GM21576 (cell line): ENCODE results near the gene OSMR.

Source experiments
- ATAC-seq: cut with Tn5 transposase; IDR thresholded peaks from one replicate; pipeline ENCODE4 v1.9.1; 2021; ENCODE audit warnings: mild to moderate bottlenecking, moderate library complexity; ENCODE audit not compliant: unreplicated experiment

The OSMR gene

DNA sequence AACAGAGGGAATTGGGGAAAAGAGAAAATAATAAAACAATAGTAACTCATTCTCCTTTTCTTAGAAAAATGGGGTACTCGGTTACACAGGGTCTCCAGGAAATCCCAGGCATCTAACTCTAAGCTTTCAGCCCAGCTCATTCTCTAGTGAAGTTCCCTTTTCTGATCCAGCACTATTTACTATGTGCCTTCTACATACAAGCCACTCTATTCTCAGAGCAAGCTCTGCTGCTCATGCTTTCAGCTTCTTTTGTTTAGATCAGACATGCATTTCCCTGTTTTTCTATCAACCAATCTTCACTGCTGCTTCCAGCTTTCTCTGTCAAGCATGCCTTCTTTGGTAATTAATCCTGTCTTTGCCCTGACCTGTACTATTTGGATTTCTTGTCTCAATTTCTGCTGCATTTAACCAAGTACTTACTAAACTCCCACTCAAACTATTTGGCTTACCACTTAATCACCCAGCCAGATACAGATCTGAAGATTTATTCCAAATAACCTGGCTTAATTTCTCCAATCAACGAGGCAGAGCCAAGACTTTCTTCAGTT, 25.3 kb downstream of the OSMR start:
- no peak for ATAC-seq

DNA sequence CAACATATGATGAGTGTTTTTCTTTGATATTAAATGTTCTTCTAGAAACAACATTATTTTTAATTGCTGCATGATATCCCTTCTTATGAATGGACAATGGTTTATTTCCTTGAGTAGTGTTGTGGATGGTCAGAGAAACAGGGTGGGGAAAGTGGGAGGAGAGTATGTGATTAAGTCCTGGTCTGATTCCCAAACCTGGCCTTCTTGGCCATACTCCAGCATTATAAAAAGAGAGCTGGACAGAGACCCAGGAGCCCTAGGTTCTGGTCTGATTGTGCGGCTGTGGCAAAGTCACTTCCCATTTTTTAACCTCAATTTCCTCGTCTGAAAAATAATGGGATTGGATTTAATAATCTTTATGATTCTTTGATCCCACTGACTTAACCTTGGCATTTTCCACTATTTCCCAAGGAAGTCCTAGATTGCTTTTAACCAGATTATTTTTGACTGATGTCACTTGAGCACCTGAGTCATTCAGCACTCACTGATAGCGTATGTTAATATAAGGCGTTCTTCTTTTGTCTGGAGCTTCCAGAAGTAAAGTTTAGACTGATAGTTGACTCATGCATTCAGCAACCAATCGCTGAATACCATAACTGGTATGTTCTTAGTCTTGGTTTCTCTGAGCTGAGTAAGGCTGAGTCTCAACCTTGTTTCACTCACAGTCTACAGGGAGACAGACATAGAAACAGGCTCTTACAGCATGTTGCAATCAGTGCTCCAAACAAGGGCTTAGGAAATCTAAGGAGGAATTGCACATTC, 26.2 kb downstream of the OSMR start:
- ATAC-seq: no peak

DNA sequence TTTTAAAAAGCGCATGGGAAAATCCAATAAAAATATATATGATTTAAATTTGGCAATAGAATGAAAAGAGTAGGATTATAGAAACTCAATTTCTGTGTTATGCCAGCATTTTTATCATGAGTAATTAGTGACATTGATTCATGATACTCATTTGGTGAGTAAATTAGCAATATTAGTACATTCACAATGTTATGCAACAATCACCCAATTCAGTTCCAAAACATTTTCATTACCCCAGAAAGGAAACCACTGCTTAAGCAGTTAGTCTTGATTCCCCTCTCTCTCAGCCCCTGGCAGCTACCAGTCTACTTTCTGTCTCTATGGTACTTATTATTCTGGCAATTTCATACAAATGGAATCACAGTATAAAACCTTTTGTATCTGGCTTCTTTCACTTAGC, 27.0 kb downstream of the OSMR start:
- no peak for ATAC-seq

DNA sequence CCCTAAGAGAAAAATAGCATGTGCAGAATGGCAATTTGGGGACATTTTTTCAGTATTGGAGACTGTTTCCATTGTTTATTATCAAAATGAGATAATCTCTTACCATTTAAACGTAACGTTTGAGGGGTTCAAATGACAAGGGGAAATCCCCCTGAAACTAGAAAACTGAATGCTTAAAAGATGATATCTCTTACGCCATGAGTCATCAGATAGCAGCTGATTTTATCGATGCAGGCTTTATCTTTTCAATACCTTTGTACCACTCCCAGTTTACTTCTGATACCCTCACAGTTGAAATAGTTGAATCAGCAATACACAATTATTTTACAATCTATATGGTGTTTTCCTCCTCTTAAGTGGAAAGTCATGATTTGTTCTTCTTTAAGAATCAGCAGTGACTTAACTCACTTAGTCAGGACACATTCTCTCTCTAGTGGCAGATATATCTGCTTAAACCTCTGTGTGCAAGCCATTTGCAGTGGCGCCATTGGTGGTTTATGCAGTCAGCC, 29.2 kb downstream of the OSMR start:
- no peak for ATAC-seq

DNA sequence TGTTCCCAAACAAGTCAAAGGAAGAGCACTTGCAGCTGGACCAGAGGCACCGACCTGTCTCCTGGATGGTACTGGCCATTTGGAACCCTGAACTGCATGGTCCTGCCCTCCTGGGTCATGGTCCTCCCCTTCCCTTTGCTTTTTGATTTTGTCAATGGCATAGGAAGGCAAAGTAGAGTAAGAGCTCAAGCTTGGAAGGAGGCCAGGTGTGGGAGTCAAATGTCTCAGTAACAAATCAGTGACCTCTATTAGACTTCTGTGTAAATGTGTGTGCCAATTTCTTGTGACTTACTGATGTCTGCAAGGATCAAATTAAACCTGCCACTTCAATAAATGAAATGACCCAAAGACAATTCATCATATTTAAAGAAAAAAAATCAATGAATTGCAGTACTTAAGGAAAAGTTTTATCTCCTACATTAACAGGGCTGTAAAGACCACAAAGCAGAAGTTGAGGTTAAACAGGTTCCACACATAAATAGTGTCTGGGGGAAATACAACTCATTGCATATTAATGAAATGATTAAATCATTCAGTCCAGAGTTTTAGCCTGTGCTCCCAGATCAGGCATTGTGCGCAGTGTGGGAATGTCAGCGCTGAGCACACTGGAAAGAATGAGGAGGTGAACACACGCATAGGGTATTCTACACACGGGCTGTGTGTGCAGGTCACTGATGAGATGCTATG, 32.7 kb downstream of the OSMR start:
- ATAC-seq: no peak

DNA sequence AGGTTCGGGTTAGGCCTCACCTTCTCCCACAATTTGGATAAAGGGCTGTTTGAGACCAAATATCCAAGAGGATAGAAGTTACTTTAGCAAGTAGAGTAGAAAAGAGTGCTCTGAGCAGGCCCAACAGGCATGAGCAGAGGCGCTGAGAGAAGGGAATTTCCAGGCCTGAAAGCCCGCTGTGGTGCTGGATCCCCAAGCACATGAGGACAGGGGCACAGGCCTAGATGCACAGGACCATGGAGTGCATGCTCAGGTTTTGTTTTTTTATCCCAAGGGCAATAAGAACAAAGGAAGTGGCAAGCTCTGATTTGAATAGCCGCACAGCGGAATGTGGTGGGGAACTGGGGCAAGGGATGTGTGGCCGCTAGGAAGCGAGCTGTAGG, 33.3 kb downstream of the OSMR start:
- no peak for ATAC-seq

DNA sequence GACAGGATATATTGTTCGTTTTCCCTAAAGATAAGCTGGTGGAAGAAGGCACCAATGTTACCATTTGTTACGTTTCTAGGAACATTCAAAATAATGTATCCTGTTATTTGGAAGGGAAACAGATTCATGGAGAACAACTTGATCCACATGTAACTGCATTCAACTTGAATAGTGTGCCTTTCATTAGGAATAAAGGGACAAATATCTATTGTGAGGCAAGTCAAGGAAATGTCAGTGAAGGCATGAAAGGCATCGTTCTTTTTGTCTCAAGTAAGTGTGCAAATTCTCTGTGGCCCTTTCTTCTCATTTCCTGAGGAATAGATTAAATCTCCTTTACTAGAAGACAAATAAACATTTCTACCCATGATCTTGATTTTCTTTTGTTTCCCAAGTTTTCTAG, 38.0 kb downstream of the OSMR start:
- no peak for ATAC-seq

DNA sequence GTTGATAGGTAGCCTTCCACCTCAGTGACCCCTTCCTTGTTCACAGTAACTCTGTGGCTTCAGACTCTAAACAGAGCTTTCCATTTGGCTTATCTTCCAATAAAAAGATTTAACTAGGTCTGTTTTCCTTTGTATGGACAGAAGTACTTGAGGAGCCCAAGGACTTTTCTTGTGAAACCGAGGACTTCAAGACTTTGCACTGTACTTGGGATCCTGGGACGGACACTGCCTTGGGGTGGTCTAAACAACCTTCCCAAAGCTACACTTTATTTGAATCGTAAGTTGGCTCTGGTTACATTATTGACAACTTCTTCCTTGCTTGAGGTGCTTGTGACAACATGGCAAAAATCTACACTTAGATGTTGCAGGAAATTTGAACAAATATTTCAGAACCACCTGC, 39.4 kb downstream of the OSMR start:
- no peak for ATAC-seq

DNA sequence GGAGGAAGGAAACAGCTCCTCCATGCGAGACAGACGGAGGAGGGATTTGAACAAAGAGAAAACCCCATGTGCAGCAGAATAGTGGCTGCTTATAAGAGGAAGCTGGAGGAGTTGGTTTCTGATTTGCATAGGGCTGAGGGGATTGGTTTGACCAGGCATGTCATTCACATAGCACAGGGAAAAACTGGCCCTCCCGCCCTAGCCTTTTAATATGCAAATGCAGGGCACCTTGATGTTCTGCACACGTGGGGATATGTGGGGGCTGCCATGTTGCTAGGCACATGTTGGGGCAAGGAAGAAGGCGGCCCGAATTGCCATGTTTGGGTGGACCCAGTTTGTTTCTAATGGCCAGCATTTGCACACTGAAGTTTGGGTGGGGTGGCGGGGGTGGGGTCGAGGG, 42.2 kb downstream of the OSMR start:
- no peak for ATAC-seq

DNA sequence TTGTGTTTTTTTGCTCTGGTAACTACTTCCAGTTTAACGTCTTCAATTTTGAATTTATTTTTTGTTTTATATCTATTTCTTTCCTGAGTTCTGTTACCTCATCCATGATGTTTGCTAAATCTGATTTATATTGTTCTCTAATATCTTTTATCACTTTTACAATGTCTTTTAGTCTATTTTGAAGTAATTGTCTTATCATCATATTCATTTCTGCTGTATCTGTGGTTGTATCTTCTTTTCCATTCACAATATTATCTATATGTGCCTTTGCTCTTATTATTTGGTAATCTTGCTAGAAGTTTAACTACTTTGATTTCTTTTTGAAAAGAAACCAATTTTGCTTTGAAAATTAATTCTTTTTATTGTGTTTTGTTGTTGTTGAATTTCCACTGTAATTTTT, 43.6 kb downstream of the OSMR start:
- ATAC-seq: no peak

DNA sequence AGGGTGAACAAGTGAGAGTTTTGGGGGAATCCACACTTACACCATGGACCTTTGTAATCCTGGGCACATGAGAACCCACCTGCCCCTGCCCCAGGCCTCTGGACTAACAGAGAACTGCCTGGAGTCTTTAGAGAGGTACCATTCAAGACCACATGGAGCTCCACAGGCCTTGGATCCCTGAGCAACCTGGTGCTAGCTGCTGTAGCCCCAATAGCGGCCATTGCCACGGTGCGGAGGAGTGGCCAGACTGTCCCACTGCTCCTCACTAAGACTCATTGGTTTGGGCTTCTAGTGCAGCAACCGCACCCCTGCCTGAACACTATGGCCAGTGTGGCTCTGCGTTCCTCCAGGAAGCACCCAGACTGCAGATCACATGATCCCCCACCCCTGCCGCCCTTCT, 45.8 kb downstream of the OSMR start:
- no peak for ATAC-seq

DNA sequence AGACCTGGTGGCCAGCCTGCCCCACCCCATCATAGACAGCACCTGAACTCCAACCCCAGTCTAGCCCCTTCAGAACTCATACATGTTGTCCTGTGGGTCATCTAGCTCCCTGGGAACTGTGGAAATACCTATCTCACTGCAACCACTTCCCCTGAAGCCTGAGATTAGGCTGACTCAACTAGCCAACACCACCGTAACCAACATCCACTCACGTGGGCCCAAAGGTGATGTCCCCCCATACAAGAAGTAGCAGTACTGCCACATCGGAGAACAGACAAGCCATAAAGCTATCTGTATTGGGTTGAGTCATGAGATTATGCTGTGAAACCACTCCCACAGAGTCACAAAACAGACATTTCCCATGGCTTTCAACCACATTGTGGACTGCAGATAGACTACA, 46.6 kb downstream of the OSMR start:
- ATAC-seq: no peak

DNA sequence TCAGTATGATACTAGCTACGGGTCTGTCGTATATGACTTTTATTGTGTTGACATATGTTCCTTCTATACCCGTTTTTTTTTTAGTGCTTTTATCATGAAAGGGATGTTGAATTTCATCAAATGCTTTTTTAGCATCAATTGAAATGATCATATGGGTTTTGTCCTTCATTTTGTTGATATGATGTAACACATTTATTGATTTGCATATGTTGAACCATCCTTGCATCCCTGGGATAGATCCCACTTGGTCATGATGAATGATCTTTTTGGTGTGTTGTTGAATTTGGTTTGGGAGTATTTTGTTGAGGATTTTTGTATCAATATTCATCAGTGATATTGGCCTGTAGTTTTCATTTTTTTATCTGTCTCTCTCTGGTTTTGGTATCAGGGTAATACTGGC, 50.9 kb downstream of the OSMR start:
- ATAC-seq: no peak

DNA sequence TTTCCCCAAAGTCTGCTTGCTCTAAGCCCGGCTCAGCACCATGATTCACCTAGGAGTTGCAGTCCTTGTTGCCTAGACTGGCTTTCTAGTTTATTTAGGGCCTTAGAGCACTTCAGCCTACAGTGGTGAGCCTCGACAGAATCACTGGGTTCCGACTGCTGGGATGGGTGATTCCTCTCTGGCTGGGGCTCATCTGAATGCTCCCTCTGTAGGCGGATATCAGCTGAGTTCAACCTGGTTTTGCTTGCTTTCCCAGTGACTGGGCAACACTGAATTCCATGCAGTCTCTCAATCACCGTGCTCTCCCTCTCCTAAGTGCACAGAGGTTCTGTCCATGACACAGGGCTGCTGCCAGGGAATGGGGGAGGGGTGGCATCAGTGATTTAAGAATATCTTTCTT, 54.1 kb downstream of the OSMR start:
- no peak for ATAC-seq

DNA sequence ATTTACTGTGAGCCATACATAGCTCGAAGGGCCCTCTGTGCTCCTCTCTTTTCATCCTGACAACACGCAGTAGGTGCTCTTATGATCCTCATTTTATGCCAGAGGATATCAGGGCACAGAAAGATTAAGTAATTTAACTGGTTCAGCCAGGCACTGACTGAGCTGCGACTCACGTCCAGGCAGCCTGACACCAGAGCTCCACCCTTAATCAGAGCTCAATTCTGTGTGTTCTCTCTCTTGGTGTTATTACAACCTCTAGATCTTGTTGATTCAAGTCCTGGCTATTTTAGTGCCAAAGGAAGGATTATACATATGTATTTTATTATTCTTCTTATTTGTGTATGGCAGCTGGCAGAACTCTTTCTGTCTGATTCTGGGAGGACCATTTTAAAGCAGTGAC, 59.7 kb downstream of the OSMR start:
- ATAC-seq: no peak

DNA sequence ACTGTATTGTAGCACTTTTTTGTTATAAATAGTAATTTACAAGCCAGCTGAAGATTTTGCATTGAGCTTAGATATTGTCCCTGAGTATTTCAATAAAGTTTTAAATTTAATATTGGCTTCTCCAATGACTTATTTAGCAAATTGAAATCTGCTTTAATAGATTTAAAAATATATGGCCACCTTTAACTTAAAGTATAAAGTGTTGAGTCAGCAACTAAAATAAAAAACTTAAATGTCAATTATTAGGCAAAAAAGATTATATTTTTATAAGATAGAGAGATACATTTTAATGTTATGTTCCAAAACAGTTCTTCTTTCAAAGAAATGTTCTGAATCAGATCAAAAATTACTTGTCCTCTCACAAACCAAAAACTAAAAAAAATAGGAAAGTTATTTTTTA, 60.7 kb downstream of the OSMR start:
- ATAC-seq: no peak

DNA sequence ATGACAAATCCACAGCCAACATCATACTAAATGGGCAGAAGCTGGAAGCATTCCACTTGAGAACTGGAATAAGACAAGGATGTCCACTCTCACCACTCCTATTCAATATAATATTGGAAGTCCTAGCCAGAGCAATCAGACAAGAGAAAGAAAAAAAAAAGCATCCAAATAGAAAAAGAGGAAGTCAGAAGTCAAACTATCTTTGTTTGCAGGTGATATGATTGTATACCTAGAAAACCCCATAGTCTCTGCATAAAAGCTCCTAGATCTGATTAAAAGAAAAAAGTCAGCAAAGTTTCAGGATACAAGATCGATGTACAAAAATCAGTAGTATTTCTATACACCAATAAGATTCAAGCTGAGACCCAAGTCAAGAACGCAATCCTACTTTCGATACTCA, 66.1 kb downstream of the OSMR start:
- no peak for ATAC-seq

DNA sequence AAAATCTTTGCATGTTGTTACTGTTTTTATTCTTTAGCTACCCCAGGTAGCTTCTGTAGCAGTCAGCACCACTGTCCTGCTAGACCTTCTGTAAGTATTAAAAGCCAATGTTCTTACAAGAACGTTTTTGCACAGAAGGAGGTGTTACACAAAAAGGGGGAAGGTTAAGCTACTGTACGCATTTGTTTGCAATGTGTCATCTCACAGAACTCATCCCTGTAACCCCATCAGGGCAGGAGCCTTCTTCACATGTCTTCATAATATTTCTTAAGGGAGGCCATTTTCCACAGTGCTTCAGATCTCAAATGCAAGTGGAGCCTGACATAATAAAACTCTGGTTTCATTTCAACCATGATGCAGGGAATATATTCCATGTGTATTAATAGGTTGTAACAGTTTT, 67.9 kb downstream of the OSMR start:
- no peak for ATAC-seq

DNA sequence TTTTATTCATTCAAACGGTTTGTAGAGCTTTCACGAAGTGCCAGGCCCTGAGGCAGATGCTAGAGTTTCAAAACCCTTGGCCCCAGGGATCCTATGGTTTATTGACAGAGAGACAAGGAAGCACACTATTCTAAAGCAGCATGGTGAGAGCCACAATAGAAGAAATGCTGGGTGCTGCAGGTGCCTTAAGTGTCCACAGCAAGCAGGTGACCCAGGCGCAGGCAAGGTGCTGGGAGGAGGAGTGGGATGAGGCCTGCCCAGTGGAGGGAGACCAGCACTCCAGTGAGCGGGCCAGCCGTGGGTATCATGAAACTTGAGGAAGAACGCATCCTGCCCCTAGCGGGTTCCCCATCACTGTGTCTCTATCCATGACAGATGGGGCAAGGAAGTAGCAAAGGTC, 71.0 kb downstream of the OSMR start:
- no peak for ATAC-seq

DNA sequence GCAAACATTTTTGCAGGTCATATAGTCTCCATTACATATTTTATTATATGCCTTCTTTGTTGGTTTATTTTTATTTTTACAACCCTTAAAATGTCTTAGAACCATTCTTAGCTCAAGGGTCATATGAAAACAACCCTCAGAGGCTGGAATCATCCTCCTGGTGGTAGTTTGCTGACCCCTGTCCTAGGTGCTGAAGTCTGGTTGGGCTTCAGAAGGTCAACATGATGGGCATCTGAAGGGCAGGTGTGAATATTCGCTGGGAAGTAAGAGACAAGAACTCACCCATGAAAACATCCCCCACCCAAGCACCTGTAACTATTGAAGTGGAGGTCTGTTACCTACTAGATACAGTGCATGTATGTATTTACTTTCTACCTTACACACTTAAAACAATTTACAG, 75.4 kb downstream of the OSMR start:
- no peak for ATAC-seq

DNA sequence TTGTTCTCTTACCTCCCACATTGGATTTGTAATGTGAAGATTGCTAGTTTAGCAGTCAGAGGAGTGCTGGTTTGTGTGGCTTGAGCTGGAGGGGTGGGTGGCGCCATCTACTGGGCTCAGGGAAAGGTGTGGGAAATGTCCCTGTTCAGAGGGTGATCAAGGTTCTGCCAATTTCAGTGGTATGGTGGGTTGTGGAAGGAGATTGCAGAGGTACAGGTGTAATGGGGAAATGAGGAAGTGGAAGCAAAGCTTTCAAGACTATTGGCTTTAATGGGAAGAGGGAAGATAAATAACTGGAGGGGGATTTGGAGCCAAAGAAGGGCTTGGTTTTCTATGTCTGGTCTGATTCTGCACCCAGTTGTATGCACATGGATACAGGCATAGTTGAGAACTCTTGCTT, 76.4 kb downstream of the OSMR start:
- ATAC-seq: peak; percentile 64

DNA sequence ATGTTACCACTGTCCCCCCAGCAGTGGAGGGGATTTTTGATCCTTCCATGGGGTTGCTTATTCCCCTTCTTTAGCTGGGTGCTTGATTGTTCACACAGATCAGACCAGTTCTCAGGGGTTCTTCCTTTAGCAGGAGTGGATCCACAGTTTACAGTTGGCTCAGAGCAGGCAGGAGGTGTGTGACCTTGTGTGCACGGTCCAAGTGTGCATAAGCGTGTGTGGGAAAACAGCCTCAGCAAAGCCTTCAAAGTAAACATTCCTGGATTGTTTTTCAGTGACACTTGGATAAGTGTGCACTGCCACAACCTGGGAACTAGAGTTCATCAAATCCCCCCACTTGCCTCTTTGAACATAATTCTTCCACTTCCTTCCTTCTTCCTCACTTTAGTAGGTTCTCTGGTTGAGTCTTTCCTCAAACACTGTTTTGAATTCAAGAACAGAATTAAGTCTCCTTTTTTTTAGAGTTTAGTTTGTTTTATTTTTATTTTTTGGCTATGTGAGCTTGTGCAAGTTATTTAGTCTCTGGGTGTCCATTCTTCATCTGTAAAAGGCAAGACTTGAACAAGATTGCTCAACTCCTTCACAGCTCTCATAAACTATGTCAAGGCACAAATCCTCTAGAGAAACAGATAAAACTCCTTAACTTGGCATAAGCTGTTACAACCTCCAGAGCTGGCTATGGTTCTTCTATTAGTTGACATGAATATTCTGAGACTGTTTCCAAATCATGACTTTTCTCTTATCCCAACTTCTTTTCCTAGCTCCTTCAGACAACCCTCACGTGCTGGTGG, 78.0 kb downstream of the OSMR start:
- no peak for ATAC-seq
